Right lobe of liver (tissue), 6 donors: ENCODE measurements around the gene PTPN1. TPM values are rescaled to one million over a fixed set of nuclear protein-coding genes. Genes with fewer than 3 reads are reported as not detected.
A peak's percentile ranks its signal among the peaks of the same experiment; 100 is the strongest.

Experiments used
- ATAC-seq, 4 donors: fragments of 200-7000 bp; cut with Tn5 transposase; one replicate each; pipeline ENCODE4 v1.9.1; 2020; ENCODE audit warnings: mild to moderate bottlenecking in 4 of 4, moderate library complexity in 4 of 4
- DNase-seq, 3 donors: peaks; one replicate each; pipeline ENCODE4 v3.0.0-alpha.2; 2020
- H3K27ac ChIP-seq, 3 donors: fragments of 200-600 bp; one replicate each; pipeline ENCODE4 v1.8.0; 2022
- H3K27me3 ChIP-seq, 2 donors: fragments of 200-600 bp; one replicate each; pipeline ENCODE4 v1.8.0; 2022
- H3K36me3 ChIP-seq, 4 donors: fragments of 200-600 bp; sonication (generic) in 1 of 4; one replicate each; pipeline versions ENCODE4 v1.5.1 to v1.8.0; 2017 to 2022; ENCODE audit warnings: control low read depth in 1 of 4
- H3K4me1 ChIP-seq, 4 donors: fragments of 200-600 bp; sonication (generic) in 1 of 4; one replicate each; pipeline versions ENCODE4 v1.5.1 to v1.8.0; 2017 to 2022; ENCODE audit warnings: control low read depth in 1 of 4
- H3K4me3 ChIP-seq, 3 donors: fragments of 200-600 bp; one replicate each; pipeline ENCODE4 v1.8.0; 2022
- H3K9me3 ChIP-seq, 4 donors: fragments of 200-600 bp; sonication (generic) in 1 of 4; one replicate each; pipeline versions ENCODE4 v1.5.1 to v1.8.0; 2017 to 2022; ENCODE audit warnings: control low read depth in 1 of 4
- CTCF ChIP-seq, 4 donors: fragments of 200-600 bp in 3 of 4; fragments of 450-650 bp in 1 of 4; IDR thresholded peaks; one replicate each; pipeline versions ENCODE4 v1.5.1 to v1.8.0; 2016 to 2022; ENCODE audit warnings: antibody characterized with exemption in 4 of 4, mild to moderate bottlenecking in 2 of 4
- POLR2A ChIP-seq: fragments of 450-650 bp; IDR thresholded peaks from one replicate; pipeline ENCODE4 v1.6.1; 2017; ENCODE audit warnings: antibody characterized with exemption, mild to moderate bottlenecking
- WGBS: methylation state at CpG from one replicate; pipeline ENCODE4 v1.1.6; 2018; ENCODE audit warnings: low coverage, low lambda C conversion rate; ENCODE audit not compliant: insufficient coverage; ENCODE audit errors: missing lambda C conversion rate; 5-methylcytosine and 5-hydroxymethylcytosine counted together
- intact Hi-C, 2 donors: fragments of 100-400 bp; cut with DNase I; formaldehyde crosslinking; loops; one replicate each; pipeline versions ENCODE4 v1.11.2 to v1.14.1; 2022
- total RNA-seq, 6 experiments: library from RNA; depleted of rRNA in 2 of 6; stranded (reverse); fragments of >200 nt in 2 of 6; fragmentation: NEBNext Ultra II Directional in 3 of 6; extraction: Animal tissue kit (Norgen Biotek cat#: 25700) in 3 of 6; gene quantifications; one replicate each; pipeline versions ENCODE4 v1.1.0 to v1.2.4, GENCODE V29; 2016 to 2023
- donor health status: DM: no; HTN: yes; CAD: no.
- donor health status: DM: no; HTN: no; CAD: no.
- donor health status: DM: no; HTN: no; CAD: no.
- donor health status: DM: no; HTN: yes; CAD: no.
- donor health status: DM: no; HTN: yes; CAD: no.

PTPN1 gene
- total RNA-seq, 6 experiments from 2014 or later: 9.5 to 14.9 (median 12.6) TPM

- H3K4me3 ChIP-seq: no peak overlapping the region
- H3K27me3 ChIP-seq: no peaks in the 10 kb centered on the region
- no peaks in the 10 kb centered on the region for H3K9me3 ChIP-seq
- no peak for DNase-seq
- H3K36me3 ChIP-seq: no peaks in the 10 kb centered on the region
- H3K27ac ChIP-seq: no peak overlapping the region
- intact Hi-C loops: no loop called here
- no peak for ATAC-seq
- WGBS: 44% methylated on average over 4 of the region's 4 CpGs
- H3K4me1 ChIP-seq: peaks cover 0 to 8% (median 0%) of the 10 kb centered on the region in 4 donors
- TF ChIP-seq POLR2A: no peak
- no peak for TF ChIP-seq CTCF (IDR thresholded peaks at IDR 0.05)
Observed at GRCh38 chr20:50487397-50487796, 22.8 kb upstream of the PTPN1 start.

GRCh38 chr20:50488236-50488806, 21.9 kb upstream of the PTPN1 start:
- 73% methylated on average over 10 of the region's 10 CpGs for WGBS
- ATAC-seq (no peak), DNase-seq (no peak)
- intact Hi-C loops: no loop called here
- peaks cover 0 to 8% (median 0%) of the 10 kb centered on the region in 4 donors for H3K4me1 ChIP-seq
- no peak overlapping the region for H3K4me3 ChIP-seq
- H3K27me3 ChIP-seq: no peaks in the 10 kb centered on the region
- H3K9me3 ChIP-seq: no peaks in the 10 kb centered on the region
- TF ChIP-seq CTCF (IDR thresholded peaks at IDR 0.05): no peak
- no peak for TF ChIP-seq POLR2A
- no peak overlapping the region for H3K27ac ChIP-seq
- H3K36me3 ChIP-seq: no peaks in the 10 kb centered on the region

- ATAC-seq: peak; percentile 15 to 59 (median 27)
- Histone ChIP-seq H3K4me3 (no peak overlapping the region), H3K36me3 (no peaks in the 10 kb centered on the region), H3K27me3 (no peaks in the 10 kb centered on the region), H3K27ac (no peak overlapping the region), H3K9me3 (no peaks in the 10 kb centered on the region), H3K4me1 (no peaks in the 10 kb centered on the region)
- DNase-seq: no peak
- TF ChIP-seq CTCF (IDR thresholded peaks at IDR 0.05): no peak
- no peak for TF ChIP-seq POLR2A
- intact Hi-C loops: loop anchor here in 1 of 2 donors (10.0 kb wide), 1 partner anchor 64 kb away; no protein-coding TSS in a partner anchor
- WGBS: 50% methylated on average over 1 of the region's 1 CpG
Observed at GRCh38 chr20:50491168-50491567, 19.0 kb upstream of the PTPN1 start.

- intact Hi-C loops: loop anchor here in 1 of 2 donors (10.0 kb wide), 1 partner anchor 63 kb away; no protein-coding TSS in a partner anchor
- H3K36me3 ChIP-seq: no peaks in the 10 kb centered on the region
- no peaks in the 10 kb centered on the region for H3K9me3 ChIP-seq
- 69% methylated on average over 5 of the region's 8 CpGs for WGBS
- H3K4me1 ChIP-seq: no peaks in the 10 kb centered on the region
- no peak overlapping the region for H3K27ac ChIP-seq
- DNase-seq: no peak
- TF ChIP-seq POLR2A (no peak), CTCF (IDR thresholded peaks at IDR 0.05) (no peak)
- no peak overlapping the region for H3K4me3 ChIP-seq
- ATAC-seq: no peak
- no peaks in the 10 kb centered on the region for H3K27me3 ChIP-seq
Observed at GRCh38 chr20:50491926-50492634, 18.1 kb upstream of the PTPN1 start.
